Neural cell (in vitro differentiated cells): Measurements from ENCODE around the gene INSR. TPM values are rescaled to one million over a fixed set of nuclear protein-coding genes. Genes with fewer than 3 reads are reported as not detected.

Experiments
- H2AFZ ChIP-seq: fragments of 200-600, 300-800 bp; sonication (generic), shearing (Covaris generic); 2 replicates; pipeline ENCODE4 v1.6.0; 2014; ENCODE audit warnings: low read depth, mild to moderate bottlenecking, antibody characterized with exemption, low read length, moderate library complexity
- H3F3A ChIP-seq: fragments of 200-600 bp; shearing (Covaris generic); 2 replicates; pipeline ENCODE4 v1.6.1; 2016; ENCODE audit warnings: mild to moderate bottlenecking, moderate library complexity, mixed read lengths, antibody characterized with exemption, low read length; ENCODE audit not compliant: insufficient read depth, poor library complexity, severe bottlenecking
- H3K27ac ChIP-seq: fragments of 200-600, 300-800 bp; sonication (generic), shearing (Covaris generic); 2 replicates; pipeline ENCODE4 v1.5.1; 2014; ENCODE audit warnings: mild to moderate bottlenecking, low read length, moderate library complexity
- H3K27me3 ChIP-seq: fragments of 300-800, 200-600 bp; sonication (generic), shearing (Covaris generic); 2 replicates; pipeline ENCODE4 v1.6.0; 2014; ENCODE audit warnings: mild to moderate bottlenecking, low read depth, low read length, moderate library complexity; ENCODE audit not compliant: insufficient read depth
- H3K36me3 ChIP-seq: fragments of 300-800, 200-600 bp; sonication (generic), shearing (Covaris generic); 2 replicates; pipeline ENCODE4 v1.5.1; 2014; ENCODE audit warnings: mild to moderate bottlenecking, antibody characterized with exemption, low read length, moderate library complexity; ENCODE audit not compliant: insufficient read depth
- H3K4me2 ChIP-seq: fragments of 300-800, 200-600 bp; sonication (generic), shearing (Covaris generic); 2 replicates; pipeline ENCODE4 v1.6.0; 2014; ENCODE audit warnings: mild to moderate bottlenecking, low read length
- H3K4me3 ChIP-seq: fragments of 300-800, 200-600 bp; sonication (generic), shearing (Covaris generic); 2 replicates; pipeline ENCODE4 v1.5.1; 2014; ENCODE audit warnings: mild to moderate bottlenecking, low read length, moderate library complexity
- H3K79me2 ChIP-seq: fragments of 200-600 bp; shearing (Covaris generic); replicated peaks from 2 replicates; pipeline ENCODE4 v1.6.0; 2014; ENCODE audit warnings: mild to moderate bottlenecking, low read length, moderate library complexity; ENCODE audit not compliant: insufficient read depth
- H3K9ac ChIP-seq: fragments of 300-800, 200-600 bp; sonication (generic), shearing (Covaris generic); 2 replicates; pipeline ENCODE4 v1.6.1; 2016; ENCODE audit warnings: mild to moderate bottlenecking, low read length, mixed read lengths
- H3K9me2 ChIP-seq: fragments of 200-600 bp; shearing (Covaris generic); 2 replicates; pipeline ENCODE4 v1.6.1; 2016; ENCODE audit warnings: mild to moderate bottlenecking, low read length, mixed read lengths; ENCODE audit not compliant: insufficient read depth
- H3K9me3 ChIP-seq: fragments of 200-600, 300-800 bp; sonication (generic), shearing (Covaris generic); 2 replicates; pipeline ENCODE4 v1.6.1; 2016; ENCODE audit warnings: mild to moderate bottlenecking, mixed run types, low read length, moderate library complexity, mixed read lengths
- H4K20me1 ChIP-seq: fragments of 200-600 bp; shearing (Covaris generic); 2 replicates; pipeline ENCODE4 v1.6.1; 2016; ENCODE audit warnings: mild to moderate bottlenecking, mixed run types; ENCODE audit not compliant: insufficient read depth
- CTCF ChIP-seq: fragments of 450-650 bp; IDR thresholded peaks from 2 replicates; pipeline ENCODE4 v1.5.1; 2014; ENCODE audit warnings: antibody characterized with exemption, mild to moderate bottlenecking, moderate library complexity; ENCODE audit not compliant: poor library complexity, severe bottlenecking
- EP300 ChIP-seq: fragments of 450-650 bp; conservative IDR thresholded peaks from 2 replicates; pipeline ENCODE4 v1.6.1; 2014; ENCODE audit warnings: antibody characterized with exemption, mild to moderate bottlenecking, moderate library complexity; ENCODE audit not compliant: poor library complexity, severe bottlenecking
- EZH2 ChIP-seq: fragments of 200-600, 300-800 bp; shearing (Covaris generic), sonication (generic); IDR thresholded peaks from 2 replicates; pipeline ENCODE4 v1.6.1; 2014; ENCODE audit warnings: antibody characterized with exemption, low read length, borderline replicate concordance, mild to moderate bottlenecking; ENCODE audit not compliant: insufficient read depth, poor library complexity, severe bottlenecking
- MXI1 ChIP-seq: fragments of 450-650 bp; conservative IDR thresholded peaks from 2 replicates; pipeline ENCODE4 v1.6.1; 2014; ENCODE audit warnings: antibody characterized with exemption, mild to moderate bottlenecking; ENCODE audit not compliant: poor library complexity, severe bottlenecking
- POLR2AphosphoS5 ChIP-seq: IDR thresholded peaks from 2 replicates; pipeline ENCODE4 v1.6.1; 2012
- RAD21 ChIP-seq: fragments of 450-650 bp; conservative IDR thresholded peaks from 2 replicates; pipeline ENCODE4 v1.6.1; 2014; ENCODE audit warnings: antibody characterized with exemption, mild to moderate bottlenecking, moderate library complexity
- SMC3 ChIP-seq: fragments of 450-650 bp; conservative IDR thresholded peaks from 2 replicates; pipeline ENCODE4 v1.6.1; 2014; ENCODE audit warnings: antibody characterized with exemption, mild to moderate bottlenecking, moderate library complexity; ENCODE audit not compliant: poor library complexity
- TAF1 ChIP-seq: IDR thresholded peaks from 2 replicates; pipeline ENCODE4 v1.6.1; 2012; ENCODE audit warnings: low read depth
- polyA plus RNA-seq: library from polyadenylated mRNA; depleted of rRNA; stranded (reverse); fragments of >200 nt; gene quantifications from 2 replicates; pipeline ENCODE4 v1.2.3, GENCODE V29; 2014
- TF ChIP-seq, protein P1 (sequence below): IDR thresholded peaks from 2 replicates; pipeline ENCODE4 v1.6.1; 2012; ENCODE audit warnings: borderline replicate concordance

The INSR gene
- polyA plus RNA-seq, 1 donor from 2014 or later = 16.0 TPM

DNA sequence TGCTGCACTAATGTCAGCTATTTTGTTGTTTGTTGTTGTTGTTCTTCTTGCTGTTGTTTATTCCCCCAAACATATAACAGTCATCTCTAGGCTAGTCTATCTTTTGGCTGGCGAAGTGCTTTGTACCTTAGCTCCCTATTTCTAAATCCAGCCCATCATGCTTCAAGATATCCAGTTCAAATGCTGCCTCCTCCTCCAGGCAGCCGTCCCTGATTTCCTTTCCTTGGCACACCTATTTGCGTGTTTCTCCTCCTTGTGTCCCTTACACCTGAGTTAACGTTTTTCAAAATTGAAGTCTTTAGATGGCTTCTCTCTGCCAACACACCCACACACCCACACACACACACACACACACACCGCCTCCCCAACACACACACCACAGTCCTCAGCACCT is 25.5 kb downstream of the INSR start:
- Histone ChIP-seq H3K4me2 (no peak overlapping the region), H3K79me2 (peaks cover 9% of the 10 kb centered on the region), H2AFZ (no peak overlapping the region), H3F3A (no peaks in the 10 kb centered on the region), H3K27me3 (no peaks in the 10 kb centered on the region), H4K20me1 (no peaks in the 10 kb centered on the region), H3K36me3 (peaks cover 11% of the 10 kb centered on the region), H3K4me3 (no peak overlapping the region), H3K9me3 (peaks cover 4% of the 10 kb centered on the region), H3K9me2 (no peaks in the 10 kb centered on the region), H3K27ac (no peak overlapping the region), H3K9ac (no peak overlapping the region)
- TF ChIP-seq MXI1 = no peak
- TF ChIP-seq SMC3 = no peak
- TF ChIP-seq EP300 = no peak
- TF ChIP-seq TAF1 = no peak
- no peak for TF ChIP-seq CTCF
- no peak for TF ChIP-seq POLR2AphosphoS5
- TF ChIP-seq RAD21 = no peak
- TF ChIP-seq EZH2 = no peak
- TF ChIP-seq, protein P1, sequence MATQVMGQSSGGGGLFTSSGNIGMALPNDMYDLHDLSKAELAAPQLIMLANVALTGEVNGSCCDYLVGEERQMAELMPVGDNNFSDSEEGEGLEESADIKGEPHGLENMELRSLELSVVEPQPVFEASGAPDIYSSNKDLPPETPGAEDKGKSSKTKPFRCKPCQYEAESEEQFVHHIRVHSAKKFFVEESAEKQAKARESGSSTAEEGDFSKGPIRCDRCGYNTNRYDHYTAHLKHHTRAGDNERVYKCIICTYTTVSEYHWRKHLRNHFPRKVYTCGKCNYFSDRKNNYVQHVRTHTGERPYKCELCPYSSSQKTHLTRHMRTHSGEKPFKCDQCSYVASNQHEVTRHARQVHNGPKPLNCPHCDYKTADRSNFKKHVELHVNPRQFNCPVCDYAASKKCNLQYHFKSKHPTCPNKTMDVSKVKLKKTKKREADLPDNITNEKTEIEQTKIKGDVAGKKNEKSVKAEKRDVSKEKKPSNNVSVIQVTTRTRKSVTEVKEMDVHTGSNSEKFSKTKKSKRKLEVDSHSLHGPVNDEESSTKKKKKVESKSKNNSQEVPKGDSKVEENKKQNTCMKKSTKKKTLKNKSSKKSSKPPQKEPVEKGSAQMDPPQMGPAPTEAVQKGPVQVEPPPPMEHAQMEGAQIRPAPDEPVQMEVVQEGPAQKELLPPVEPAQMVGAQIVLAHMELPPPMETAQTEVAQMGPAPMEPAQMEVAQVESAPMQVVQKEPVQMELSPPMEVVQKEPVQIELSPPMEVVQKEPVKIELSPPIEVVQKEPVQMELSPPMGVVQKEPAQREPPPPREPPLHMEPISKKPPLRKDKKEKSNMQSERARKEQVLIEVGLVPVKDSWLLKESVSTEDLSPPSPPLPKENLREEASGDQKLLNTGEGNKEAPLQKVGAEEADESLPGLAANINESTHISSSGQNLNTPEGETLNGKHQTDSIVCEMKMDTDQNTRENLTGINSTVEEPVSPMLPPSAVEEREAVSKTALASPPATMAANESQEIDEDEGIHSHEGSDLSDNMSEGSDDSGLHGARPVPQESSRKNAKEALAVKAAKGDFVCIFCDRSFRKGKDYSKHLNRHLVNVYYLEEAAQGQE = no peak

DNA sequence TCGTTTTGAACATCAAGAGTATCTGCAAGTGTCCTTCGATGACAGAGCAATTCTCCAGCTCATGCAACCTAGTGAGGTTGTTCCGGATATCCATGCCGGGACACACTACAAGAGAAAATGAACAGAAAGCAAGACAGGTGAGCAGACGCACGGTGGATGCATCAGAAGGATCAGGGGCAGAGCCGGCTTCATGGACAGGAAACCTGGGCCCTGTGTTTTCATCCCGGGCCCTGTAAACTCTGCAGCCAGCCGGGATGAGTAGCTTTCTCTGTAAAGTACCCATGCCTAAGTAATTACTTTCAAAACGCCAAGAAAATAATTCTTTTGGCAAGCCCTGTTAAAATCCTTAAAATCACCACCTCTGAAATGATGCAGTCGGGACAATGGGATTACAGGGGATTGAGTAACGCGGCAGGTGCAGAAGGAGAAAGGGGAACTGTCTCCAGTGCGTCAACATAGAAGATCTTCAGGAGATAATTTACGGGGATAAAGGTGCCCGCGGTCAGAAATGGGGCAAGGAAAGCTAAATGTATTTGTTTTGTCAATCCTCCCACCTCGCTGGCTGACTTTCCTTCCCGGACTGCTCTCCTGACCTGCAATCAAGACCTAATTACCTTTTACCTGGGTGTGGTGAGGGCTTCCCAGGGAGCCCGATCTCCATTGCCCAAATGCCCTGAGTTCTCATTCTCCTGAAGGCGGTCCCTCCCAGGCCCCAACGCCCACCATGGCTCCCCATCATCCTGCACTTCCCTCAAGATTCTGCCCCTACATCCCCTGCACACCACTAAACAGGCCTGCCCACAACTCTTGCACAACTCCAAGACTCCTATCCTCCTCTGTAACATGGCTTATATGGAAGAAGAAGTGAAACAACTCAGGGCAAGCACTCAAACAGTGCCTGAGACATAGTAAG is 26.2 kb downstream of the INSR start:
- H3K36me3 ChIP-seq = peaks cover 11% of the 10 kb centered on the region
- peaks cover 9% of the 10 kb centered on the region for H3K79me2 ChIP-seq
- no peak overlapping the region for H3K27ac ChIP-seq
- no peaks in the 10 kb centered on the region for H3F3A ChIP-seq
- H3K9me3 ChIP-seq = peaks cover 4% of the 10 kb centered on the region
- no peaks in the 10 kb centered on the region for H3K27me3 ChIP-seq
- no peak overlapping the region for H3K4me2 ChIP-seq
- H4K20me1 ChIP-seq = no peaks in the 10 kb centered on the region
- H2AFZ ChIP-seq = no peak overlapping the region
- no peak overlapping the region for H3K4me3 ChIP-seq
- no peaks in the 10 kb centered on the region for H3K9me2 ChIP-seq
- H3K9ac ChIP-seq = no peak overlapping the region
- no peak for TF ChIP-seq POLR2AphosphoS5
- no peak for TF ChIP-seq TAF1
- no peak for TF ChIP-seq EP300
- no peak for TF ChIP-seq SMC3
- TF ChIP-seq RAD21 = no peak
- no peak for TF ChIP-seq MXI1
- no peak for TF ChIP-seq CTCF
